Natural killer cell treated with Interleukin-12 subunit alpha and Interleukin-12 subunit beta and Interleukin-15 and Interleukin-18, amount 100 ng/mL, for 72 hours (primary cell): Measurements from ENCODE around the gene GPR156. TPM values are rescaled to one million over a fixed set of nuclear protein-coding genes. Genes with fewer than 3 reads are reported as not detected.
"Not testable (repeated sequence)": the region's sequence is repeated elsewhere in the genome, so short reads cannot be mapped to it uniquely, and the experiment has no call there.

Source experiments
- ATAC-seq, 2 donors: fragments of 150-1000 bp; cut with Tn5 transposase in 1 of 2; sonication (Bioruptor Pico), chemical (Tn5 transposase) in 1 of 2; 2 replicates each; pipeline ENCODE4 v1.10.0; 2021
- DNase-seq: peaks from one replicate; pipeline ENCODE4 v3.0.0; 2022; ENCODE audit warnings: low spot score
- H3K27ac Mint-ChIP-seq, 2 donors: 1 replicate in 1 of 2; 2 replicates in 1 of 2; pipeline ENCODE4 v1.8.0; 2022; ENCODE audit warnings: mixed read lengths in 2 of 2, mild to moderate bottlenecking in 1 of 2, moderate library complexity in 1 of 2
- H3K27me3 Mint-ChIP-seq, 2 donors: 1 replicate in 1 of 2; 2 replicates in 1 of 2; pipeline ENCODE4 v1.8.0; 2022; ENCODE audit warnings: mixed read lengths in 2 of 2
- H3K36me3 Mint-ChIP-seq: one replicate; pipeline ENCODE4 v1.8.0; 2022; ENCODE audit warnings: mixed read lengths
- H3K4me1 Mint-ChIP-seq, 2 donors: 1 replicate in 1 of 2; 2 replicates in 1 of 2; pipeline ENCODE4 v1.8.0; 2022; ENCODE audit warnings: low read depth in 2 of 2, mixed read lengths in 2 of 2, mild to moderate bottlenecking in 1 of 2
- H3K4me3 Mint-ChIP-seq: one replicate; pipeline ENCODE4 v1.8.0; 2022; ENCODE audit warnings: mixed read lengths
- H3K9me3 Mint-ChIP-seq: 2 replicates; pipeline ENCODE4 v1.8.0; 2022; ENCODE audit warnings: mixed read lengths
- total RNA-seq, 2 donors: library from RNA; stranded (reverse); gene quantifications; one replicate each; pipeline ENCODE4 v1.2.3, GENCODE V29; 2022

Gene GPR156
- total RNA-seq, 2 donors from 2014 or later, result 0.12 TPM; not detected in 1

DNA sequence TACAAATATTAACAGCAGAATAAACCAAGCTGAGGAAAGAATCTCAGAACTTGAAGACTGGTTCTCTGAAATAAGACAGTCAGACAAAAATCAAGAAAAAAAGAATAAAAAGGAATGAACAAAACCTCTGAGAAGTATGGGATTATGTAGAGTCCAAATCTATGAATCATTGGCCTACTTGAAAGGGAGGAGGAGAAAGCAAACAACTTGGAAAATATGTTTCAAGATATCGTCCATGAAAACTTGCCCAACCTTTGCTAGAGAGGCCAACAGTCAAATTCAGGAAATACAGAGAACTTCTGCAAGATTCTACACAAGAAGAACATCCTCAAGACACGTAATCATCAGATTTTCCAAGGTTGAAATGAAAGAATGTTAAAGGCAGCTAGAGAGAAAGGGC, 6.5 kb upstream of the GPR156 start:
- DNase-seq, ATAC-seq, H3K4me1 Mint-ChIP-seq, H3K36me3 Mint-ChIP-seq, H3K4me3 Mint-ChIP-seq, H3K27ac Mint-ChIP-seq, H3K9me3 Mint-ChIP-seq: not testable (repeated sequence)
- H3K27me3 Mint-ChIP-seq, result peaks cover 15 to 39% of the 10 kb centered on the region in 2 donors

DNA sequence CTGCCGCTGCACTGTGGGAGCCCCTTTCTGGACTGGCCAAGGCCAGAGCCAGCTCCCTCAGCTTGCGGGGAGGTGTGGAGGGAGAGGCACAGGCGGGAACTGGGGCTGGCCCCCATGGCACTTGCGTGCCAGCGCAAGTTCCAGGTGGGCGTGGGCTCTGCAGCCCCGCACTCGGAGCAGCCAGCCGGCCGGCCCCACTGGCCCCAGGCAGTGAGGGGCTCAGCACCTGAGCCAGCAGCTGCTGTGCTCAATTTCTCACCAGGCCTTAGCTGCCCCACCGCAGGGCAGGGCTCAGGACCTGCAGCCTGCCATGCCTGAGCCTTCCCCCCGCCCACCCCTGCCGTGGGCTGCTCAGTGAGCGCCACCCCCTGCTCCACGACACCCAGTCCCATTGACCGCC, 4.6 kb upstream of the GPR156 start:
- no peak for DNase-seq
- Mint-ChIP-seq H3K9me3 (peaks cover 5% of the 10 kb centered on the region), H3K27me3 (peaks cover 22 to 49% of the 10 kb centered on the region in 2 donors), H3K4me3 (no peak overlapping the region), H3K27ac (no peak overlapping the region), H3K36me3 (peaks cover 8% of the 10 kb centered on the region), H3K4me1 (no peaks in the 10 kb centered on the region)
- ATAC-seq, result no peak

DNA sequence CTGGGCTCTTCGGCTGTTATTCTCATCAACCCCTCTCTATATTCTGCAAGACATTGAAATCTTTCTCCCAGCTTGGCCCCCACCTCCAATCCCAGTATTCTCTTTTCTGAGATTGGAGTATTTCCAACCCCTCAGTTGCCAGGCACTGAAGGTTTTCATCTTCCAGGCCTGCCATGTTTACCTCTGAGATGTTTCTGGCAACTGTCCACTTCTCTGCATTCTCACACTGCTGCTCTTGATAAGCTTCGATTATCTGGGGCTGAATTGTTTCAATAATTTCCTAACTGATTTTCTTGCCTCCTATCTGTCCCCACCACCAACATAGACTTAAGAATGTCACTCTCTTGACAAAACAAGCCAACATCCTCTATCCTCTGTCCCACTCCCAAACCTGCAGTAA, 1.4 kb upstream of the GPR156 start:
- no peak for DNase-seq
- Mint-ChIP-seq H3K4me3 (no peak overlapping the region), H3K9me3 (no peaks in the 10 kb centered on the region), H3K27ac (no peak overlapping the region), H3K27me3 (peaks cover 35 to 57% of the 10 kb centered on the region in 2 donors), H3K4me1 (no peaks in the 10 kb centered on the region), H3K36me3 (no peaks in the 10 kb centered on the region)
- ATAC-seq, result no peak

DNA sequence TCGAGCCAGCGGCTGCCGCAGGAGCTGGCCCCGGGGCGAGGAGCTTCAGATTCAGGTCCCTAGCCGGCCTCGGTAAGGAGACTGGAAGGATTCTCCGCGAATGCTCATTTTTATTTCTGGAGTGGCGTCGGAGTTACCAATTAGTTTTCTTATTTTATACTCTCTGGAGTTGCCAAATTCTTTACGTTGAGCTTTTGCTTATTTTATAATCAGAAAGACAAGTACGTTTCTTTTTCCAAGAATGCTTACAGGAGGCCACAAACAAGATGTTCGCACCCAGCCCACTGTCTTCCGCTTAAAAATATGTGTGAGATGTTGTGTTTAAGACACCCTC, 453 bp upstream of the GPR156 start:
- Mint-ChIP-seq H3K4me1 (no peaks in the 10 kb centered on the region), H3K27me3 (peaks cover 41 to 65% of the 10 kb centered on the region in 2 donors), H3K9me3 (no peaks in the 10 kb centered on the region), H3K27ac (no peak overlapping the region), H3K4me3 (no peak overlapping the region), H3K36me3 (no peaks in the 10 kb centered on the region)
- no peak for ATAC-seq
- DNase-seq, result no peak

DNA sequence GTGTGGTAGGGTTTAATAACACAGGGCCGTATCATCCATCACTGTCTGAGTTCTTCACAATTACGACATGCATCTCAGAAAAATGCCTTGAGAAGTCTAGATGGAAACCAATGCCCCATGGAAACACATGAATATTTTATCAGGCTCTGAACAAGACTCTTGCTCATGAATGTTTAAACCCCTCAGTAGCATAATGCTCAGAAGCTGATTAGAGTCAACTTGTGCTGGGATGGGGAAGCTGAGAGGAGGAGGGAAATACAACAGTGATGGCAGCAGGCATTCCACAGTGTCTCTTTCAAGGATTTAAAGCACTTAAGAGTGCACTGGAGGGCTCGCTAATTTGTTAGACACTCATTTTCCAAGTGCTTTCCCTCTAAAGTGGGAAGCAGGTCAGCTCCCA, 3.8 kb downstream of the GPR156 start:
- Mint-ChIP-seq H3K4me1 (no peaks in the 10 kb centered on the region), H3K4me3 (no peak overlapping the region), H3K27ac (no peak overlapping the region), H3K9me3 (no peaks in the 10 kb centered on the region), H3K36me3 (no peaks in the 10 kb centered on the region), H3K27me3 (peaks cover 56 to 86% of the 10 kb centered on the region in 2 donors)
- ATAC-seq (no peak), DNase-seq (no peak)

DNA sequence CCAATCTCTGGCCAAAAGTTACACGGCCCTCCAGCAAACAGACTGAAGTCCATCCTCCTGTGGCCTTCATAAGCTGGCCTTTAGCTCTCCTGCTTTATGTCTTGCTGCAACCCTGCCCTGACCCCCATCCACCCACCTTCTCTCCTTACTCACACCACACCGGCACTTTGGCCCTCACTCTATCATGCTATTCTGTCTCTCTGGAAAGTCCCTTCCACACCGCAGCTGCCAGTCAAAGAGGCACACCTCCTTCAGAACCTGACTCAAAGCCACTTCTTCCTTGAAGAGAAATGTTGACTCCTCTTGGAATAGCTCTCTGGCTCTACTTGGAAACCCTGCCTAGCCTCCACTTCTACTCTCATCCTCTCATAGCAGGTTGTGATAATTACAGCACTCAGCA, 4.5 kb downstream of the GPR156 start:
- H3K4me3 Mint-ChIP-seq, result no peak overlapping the region
- peaks cover 57 to 86% of the 10 kb centered on the region in 2 donors for H3K27me3 Mint-ChIP-seq
- H3K36me3 Mint-ChIP-seq, result no peaks in the 10 kb centered on the region

DNA sequence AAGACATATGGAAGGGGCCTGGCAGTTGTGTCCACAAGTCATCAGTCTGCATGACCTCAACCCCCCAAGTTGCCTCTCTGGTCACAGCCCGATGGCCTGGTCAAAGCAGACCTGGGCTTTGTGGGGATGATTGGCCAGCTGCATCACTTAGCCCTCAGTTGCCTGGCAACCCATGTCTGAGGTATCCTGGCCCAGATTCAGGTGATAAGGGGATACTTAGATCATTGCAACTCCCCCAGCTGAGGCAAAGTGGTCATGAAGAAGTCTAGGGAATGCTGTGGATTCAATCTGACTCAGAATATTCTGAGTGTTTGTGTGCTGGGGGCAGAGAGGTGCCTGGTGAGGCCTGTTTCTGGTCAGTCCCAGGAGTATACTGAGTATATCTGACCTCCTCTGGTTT, 5.0 kb downstream of the GPR156 start:
- no peak for DNase-seq
- no peak overlapping the region for H3K27ac Mint-ChIP-seq
- no peak overlapping the region for H3K4me3 Mint-ChIP-seq
- H3K4me1 Mint-ChIP-seq, result no peaks in the 10 kb centered on the region
- H3K27me3 Mint-ChIP-seq, result peaks cover 57 to 89% of the 10 kb centered on the region in 2 donors
- no peak for ATAC-seq
- no peaks in the 10 kb centered on the region for H3K9me3 Mint-ChIP-seq
- H3K36me3 Mint-ChIP-seq, result no peaks in the 10 kb centered on the region

More for the DNA sequence above, 4.5 kb downstream of the GPR156 start:
- Mint-ChIP-seq H3K4me1 (no peaks in the 10 kb centered on the region), H3K27ac (no peak overlapping the region), H3K9me3 (no peaks in the 10 kb centered on the region)
- ATAC-seq (no peak), DNase-seq (no peak)

DNA sequence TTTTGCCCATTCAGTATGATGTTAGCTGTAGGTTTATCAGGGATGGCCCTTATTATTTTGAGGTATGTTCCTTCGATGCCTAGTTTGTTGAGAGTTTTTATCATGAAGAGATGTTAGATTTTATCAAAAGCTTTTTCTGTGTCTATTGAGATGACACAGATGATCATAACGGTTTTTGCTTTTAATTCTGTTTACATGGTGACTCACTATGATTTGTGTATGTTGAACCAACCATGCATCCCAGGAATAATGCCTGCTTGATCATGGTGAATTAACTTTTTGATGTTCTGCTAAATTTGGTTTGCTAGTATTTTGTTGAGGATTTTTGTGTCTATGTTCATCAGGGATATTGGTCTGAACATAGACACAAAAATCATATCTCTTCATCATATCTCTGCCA, 8.3 kb downstream of the GPR156 start:
- no peak for ATAC-seq
- Mint-ChIP-seq H3K4me1 (no peaks in the 10 kb centered on the region), H3K27ac (no peak overlapping the region), H3K27me3 (peaks cover 50 to 67% of the 10 kb centered on the region in 2 donors), H3K4me3 (no peak overlapping the region), H3K9me3 (no peaks in the 10 kb centered on the region), H3K36me3 (no peaks in the 10 kb centered on the region)
- no peak for DNase-seq

DNA sequence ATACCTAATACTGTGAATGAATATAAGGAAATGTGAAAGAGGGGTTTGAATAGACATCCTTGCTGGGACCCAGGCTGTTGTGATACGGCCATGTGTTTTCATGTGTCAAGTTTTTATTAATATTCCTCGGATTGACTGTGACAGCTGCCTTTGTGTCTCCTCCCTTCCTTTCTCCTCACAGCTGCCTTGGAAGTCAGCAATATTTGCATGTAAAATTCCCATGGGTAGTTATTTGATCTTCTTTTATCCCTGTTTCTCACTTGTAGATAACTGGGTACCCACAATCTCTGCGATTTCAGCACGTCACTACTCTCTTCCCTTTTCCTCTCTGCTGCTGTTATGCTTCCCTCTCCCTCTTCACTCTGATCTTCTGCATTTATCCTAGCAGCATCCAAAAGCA, 9.4 kb downstream of the GPR156 start:
- Mint-ChIP-seq H3K4me1 (no peaks in the 10 kb centered on the region), H3K36me3 (no peaks in the 10 kb centered on the region), H3K4me3 (no peak overlapping the region), H3K9me3 (no peaks in the 10 kb centered on the region), H3K27ac (no peak overlapping the region), H3K27me3 (peaks cover 42 to 57% of the 10 kb centered on the region in 2 donors)
- ATAC-seq (no peak), DNase-seq (no peak)

DNA sequence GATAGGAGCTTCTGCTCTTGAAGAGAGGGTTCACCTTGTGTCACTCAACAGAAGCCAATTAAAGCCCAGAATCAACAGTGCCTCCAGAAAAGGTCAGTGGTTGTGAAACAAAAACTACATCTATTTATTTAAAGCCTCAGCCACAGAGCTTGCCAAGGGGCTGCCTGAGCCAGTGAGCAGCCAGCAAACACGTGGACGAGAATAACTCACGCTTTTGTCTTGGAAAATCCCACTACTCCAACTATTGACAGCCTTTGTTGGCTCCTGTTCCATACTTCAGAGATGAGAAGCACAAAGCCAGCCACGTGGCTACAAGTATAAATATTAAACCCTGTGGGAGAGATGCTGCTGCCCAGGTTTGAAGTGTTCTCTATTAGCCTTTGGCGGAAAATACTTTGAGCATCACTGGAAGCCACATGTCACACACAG, 10.3 kb downstream of the GPR156 start:
- no peak overlapping the region for H3K4me3 Mint-ChIP-seq
- no peaks in the 10 kb centered on the region for H3K4me1 Mint-ChIP-seq
- ATAC-seq, result no peak
- no peaks in the 10 kb centered on the region for H3K36me3 Mint-ChIP-seq
- H3K9me3 Mint-ChIP-seq, result no peaks in the 10 kb centered on the region
- H3K27me3 Mint-ChIP-seq, result peaks cover 40 to 56% of the 10 kb centered on the region in 2 donors
- DNase-seq, result no peak
- H3K27ac Mint-ChIP-seq, result no peak overlapping the region

DNA sequence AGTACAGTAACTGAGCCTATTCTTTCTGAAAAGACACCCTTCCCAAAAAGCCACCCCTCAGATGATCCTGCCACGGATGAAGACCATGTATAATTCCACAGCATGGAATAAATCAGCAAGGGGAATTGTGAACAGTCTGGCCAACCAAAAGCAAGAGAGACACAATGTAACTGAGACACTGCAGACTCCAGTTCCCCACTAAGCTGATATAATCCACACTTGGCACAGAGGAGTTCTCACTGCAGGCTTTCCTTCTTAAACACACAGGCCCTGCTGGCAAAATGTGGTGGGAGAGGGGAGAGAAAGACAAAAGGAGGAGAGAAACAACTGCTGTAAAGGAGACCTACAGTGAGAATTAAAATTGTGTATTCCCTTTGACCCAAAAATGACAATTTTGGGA, 12.7 kb downstream of the GPR156 start:
- no peaks in the 10 kb centered on the region for H3K9me3 Mint-ChIP-seq
- H3K4me1 Mint-ChIP-seq, result no peaks in the 10 kb centered on the region
- no peaks in the 10 kb centered on the region for H3K36me3 Mint-ChIP-seq
- no peak overlapping the region for H3K27ac Mint-ChIP-seq
- ATAC-seq, result no peak
- DNase-seq, result no peak
- H3K4me3 Mint-ChIP-seq, result no peak overlapping the region
- peaks cover 24 to 43% of the 10 kb centered on the region in 2 donors for H3K27me3 Mint-ChIP-seq

DNA sequence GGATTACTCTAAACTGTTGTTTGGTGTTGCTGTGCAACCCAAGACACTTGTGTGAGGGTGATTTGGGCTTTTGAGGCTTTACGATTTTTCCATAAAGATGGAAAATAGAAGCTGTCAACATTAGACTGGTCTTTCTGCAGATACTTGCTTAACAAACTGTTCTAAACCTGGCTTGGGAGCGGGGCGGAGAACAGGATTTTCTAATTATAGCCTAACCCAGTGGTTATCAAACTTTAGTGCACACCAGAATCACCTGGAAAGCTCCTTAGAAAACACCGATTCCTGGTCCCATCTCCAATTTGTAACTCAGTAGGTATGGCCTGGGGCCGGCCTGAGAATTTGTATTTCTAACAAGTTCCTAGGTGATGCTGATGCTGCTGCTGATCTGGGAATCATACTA, 19.0 kb downstream of the GPR156 start:
- no peaks in the 10 kb centered on the region for H3K4me1 Mint-ChIP-seq

DNA sequence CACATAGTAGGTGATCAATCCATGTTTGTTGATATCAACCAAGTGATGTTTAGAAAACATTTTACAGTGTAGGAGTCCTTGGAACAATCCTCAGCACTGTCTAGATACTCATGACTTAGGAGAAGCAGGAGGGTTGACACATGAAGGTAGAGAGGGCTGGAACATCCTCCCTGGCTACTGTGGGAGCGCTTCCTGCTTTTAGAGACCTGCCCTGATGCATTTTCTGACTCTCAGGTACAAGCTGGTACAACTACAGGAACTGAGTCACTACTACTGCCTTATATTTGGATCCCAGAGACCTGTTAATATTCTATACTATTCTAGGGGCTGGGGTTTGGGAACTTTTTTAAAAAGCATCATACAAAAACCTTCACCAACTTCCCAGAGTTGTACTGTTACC, 20.1 kb downstream of the GPR156 start:
- Mint-ChIP-seq H3K27ac (no peak overlapping the region), H3K27me3 (peaks cover 14 to 19% of the 10 kb centered on the region in 2 donors), H3K36me3 (no peaks in the 10 kb centered on the region), H3K4me3 (no peak overlapping the region), H3K9me3 (no peaks in the 10 kb centered on the region), H3K4me1 (no peaks in the 10 kb centered on the region)
- DNase-seq (no peak), ATAC-seq (no peak)

More for the DNA sequence above, 19.0 kb downstream of the GPR156 start:
- H3K27ac Mint-ChIP-seq, result no peak overlapping the region
- H3K27me3 Mint-ChIP-seq, result peaks cover 14 to 21% of the 10 kb centered on the region in 2 donors
- DNase-seq, result no peak
- H3K36me3 Mint-ChIP-seq, result no peaks in the 10 kb centered on the region
- no peaks in the 10 kb centered on the region for H3K9me3 Mint-ChIP-seq
- no peak overlapping the region for H3K4me3 Mint-ChIP-seq
- no peak for ATAC-seq

DNA sequence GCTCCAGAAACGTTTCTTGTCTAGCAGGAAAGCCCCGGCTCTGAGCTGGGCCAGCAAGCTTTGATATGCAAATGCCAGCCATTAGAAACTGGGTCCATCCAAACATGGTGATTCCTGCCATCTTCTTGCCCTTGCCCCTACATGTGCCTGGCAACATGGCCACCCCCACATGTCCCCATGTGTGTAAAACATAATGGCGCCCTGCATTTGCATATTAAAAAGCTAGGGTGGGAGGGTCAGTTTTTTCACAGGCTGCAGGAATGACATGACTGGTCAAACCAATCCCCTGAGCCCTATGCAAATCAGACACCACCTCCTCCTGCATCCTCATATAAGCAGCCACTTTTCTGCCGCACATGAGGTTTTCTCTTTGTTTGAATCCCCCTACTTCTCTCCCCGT, 21.2 kb downstream of the GPR156 start:
- Mint-ChIP-seq H3K4me1 (no peaks in the 10 kb centered on the region), H3K9me3 (no peaks in the 10 kb centered on the region), H3K27me3 (peaks cover 9 to 14% of the 10 kb centered on the region in 2 donors), H3K27ac (no peak overlapping the region), H3K36me3 (no peaks in the 10 kb centered on the region), H3K4me3 (no peak overlapping the region)
- no peak for DNase-seq
- ATAC-seq, result no peak

DNA sequence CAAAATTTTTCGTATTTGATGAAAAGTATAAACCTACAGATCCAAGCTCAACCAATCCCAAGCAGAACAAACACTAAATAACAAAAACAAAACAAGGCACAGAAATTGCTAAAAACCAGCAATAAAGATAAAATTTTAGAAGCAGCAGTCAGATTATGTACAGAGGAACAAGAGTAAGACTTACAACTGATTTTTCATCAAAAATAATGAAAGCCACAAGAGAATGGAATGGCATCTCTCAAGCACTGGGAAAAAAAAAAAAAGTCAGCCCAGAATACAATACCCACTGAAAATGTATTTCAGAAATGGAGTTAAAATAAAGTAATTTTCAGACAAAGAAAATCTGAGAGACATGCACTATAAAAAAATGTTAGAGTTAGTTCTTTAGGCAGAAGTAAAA, 27.0 kb downstream of the GPR156 start:
- no peak for ATAC-seq
- Mint-ChIP-seq H3K27me3 (peaks cover 24 to 34% of the 10 kb centered on the region in 2 donors), H3K4me3 (no peak overlapping the region), H3K4me1 (no peaks in the 10 kb centered on the region), H3K27ac (no peak overlapping the region), H3K9me3 (peaks cover 12% of the 10 kb centered on the region), H3K36me3 (peaks cover 22% of the 10 kb centered on the region)
- no peak for DNase-seq
